GM19328 (cell line): ENCODE data around the gene OR6C70.
"Not testable (repeated sequence)": the region's sequence is repeated elsewhere in the genome, so short reads cannot be mapped to it uniquely, and the experiment has no call there.

Experiments
- ATAC-seq: cut with Tn5 transposase; IDR thresholded peaks from one replicate; pipeline ENCODE4 v1.9.1; 2021; ENCODE audit warnings: mild to moderate bottlenecking, moderate library complexity; ENCODE audit not compliant: unreplicated experiment

The OR6C70 gene

GRCh38 chr12:55470088-55470829, at the start of gene OR6C70:
OR6C70 (minus strand) TSS chr12:55470138; CDS start chr12:55470138, 0 bp downstream.
- ATAC-seq: no peak

GRCh38 chr12:55516391-55516790, 46.5 kb upstream of the OR6C70 start:
- ATAC-seq: no peak

DNA sequence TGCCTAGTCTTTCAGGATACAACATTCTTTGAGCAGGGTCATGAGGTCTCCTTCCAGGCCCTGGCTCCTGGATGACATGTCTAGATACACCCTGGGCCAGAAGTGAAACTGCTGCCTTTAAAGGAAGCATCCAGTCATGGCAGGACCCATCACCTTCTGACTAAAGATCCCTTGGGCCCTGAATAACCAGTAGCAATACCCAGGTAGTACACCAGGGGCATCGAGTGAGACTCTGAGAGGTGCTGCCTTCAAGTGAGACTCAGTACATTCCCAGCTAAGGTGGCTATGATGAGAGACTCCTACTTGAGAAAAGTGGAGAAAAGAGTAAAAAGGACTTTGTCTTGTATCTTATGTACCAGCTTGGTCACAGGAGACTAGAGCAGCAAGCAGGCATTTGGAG, 45.8 kb upstream of the OR6C70 start:
- ATAC-seq: no peak

- ATAC-seq: no peak
Measured at GRCh38 chr12:55501601-55502000, 31.7 kb upstream of the OR6C70 start.

DNA sequence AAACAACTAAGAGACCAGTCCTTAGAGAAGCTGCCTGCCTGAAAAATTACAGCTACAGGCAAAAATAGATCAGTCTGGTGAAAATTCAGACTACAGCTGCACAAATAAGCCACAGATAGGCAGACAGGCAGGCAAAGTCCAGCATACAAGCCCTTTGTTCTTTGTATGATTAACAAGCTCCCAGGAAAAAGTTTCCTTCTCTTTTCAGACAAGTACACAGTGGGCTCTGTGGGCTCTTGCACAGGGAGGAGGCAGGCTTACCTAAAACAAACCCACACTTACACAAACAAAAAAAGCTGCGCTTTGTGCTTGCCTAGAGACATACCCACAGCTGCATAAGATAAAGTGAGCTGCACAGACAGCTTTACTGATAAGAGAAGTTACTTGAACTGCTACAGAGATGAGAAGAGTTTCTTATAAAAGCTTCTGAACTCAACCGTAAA, 29.9 kb upstream of the OR6C70 start:
- ATAC-seq: no peak

GRCh38 chr12:55499231-55499630, 29.3 kb upstream of the OR6C70 start:
- ATAC-seq: no peak

DNA sequence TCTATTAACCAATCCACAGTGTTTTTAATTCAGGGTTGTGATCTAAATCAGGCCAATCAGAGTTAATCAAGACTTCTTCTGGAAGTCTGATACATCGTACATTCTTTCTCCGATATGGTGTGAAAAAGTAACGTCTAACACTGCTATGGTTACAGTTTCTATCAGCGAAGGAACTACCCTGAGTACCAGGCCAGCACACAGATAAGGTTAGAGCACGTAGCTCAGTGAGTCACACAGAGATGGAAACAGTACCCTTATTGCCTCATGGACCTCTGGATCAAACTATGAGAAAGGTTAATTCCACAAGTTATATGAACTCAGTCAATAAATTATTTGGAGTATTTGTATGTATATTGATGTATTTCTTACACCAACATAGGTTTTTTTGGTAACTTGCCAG, 25.6 kb upstream of the OR6C70 start:
- no peak for ATAC-seq

DNA sequence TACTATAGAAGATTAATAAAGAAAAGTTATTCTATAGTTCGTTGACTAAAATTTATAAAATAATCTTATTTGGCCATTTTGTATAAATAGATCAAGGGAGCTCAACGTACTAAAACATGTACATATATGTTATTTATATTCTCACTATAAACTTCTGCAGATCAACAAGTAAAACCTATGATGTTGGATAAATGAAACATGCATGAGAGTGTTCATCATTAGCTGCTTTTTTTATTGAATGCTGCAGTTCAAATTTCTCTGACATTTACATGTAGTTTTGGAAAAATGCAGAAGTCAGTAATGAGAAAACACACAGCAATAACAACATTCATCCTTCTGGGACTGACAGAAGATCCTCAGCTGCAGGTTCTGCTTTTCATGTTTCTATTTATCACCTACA, 22.1 kb upstream of the OR6C70 start, which contains the start of gene OR6C68:
TSS of gene OR6C68 (plus strand) at position 301 of the 400 bp plus-strand sequence. CDS start at position 301, 0 bp downstream.
- no peak for ATAC-seq

DNA sequence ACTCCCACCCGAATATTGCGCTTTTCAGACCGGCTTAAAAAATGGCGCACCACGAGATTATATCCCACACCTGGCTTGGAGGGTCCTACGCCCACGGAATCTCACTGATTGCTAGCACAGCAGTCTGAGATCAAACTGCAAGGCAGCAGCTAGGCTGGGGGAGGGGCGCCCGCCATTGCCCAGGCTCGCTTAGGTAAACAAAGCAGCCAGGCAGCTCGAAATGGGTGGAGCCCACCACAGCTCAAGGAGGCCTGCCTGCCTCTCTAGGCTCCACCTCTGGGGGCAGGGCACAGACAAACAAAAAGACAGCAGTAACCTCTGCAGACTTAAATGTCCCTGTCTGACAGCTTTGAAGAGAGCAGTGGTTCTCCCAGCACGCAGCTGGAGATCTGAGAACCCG, 14.3 kb upstream of the OR6C70 start:
- not testable (repeated sequence) for ATAC-seq

DNA sequence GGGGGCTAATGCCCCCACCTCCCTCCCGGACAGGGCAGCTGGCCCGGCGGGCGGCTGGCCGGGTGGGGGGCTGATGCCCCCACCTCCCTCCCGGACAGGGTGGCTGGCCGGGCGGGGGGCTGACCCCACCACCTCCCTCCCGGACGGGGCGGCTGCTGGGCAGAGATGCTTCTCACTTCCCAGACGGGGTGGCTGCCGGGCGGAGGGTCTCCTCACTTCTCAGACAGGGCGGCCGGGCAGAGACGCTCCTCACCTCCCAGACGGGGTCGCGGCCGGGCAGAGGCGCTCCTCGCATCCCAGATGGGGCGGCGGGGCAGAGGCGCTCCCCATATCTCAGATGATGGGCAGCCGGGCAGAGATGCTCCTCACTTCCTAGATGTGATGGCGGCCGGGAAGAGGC, 9.2 kb upstream of the OR6C70 start:
- ATAC-seq: not testable (repeated sequence)

- ATAC-seq: no peak
Measured at GRCh38 chr12:55472264-55472663, 2.3 kb upstream of the OR6C70 start.

DNA sequence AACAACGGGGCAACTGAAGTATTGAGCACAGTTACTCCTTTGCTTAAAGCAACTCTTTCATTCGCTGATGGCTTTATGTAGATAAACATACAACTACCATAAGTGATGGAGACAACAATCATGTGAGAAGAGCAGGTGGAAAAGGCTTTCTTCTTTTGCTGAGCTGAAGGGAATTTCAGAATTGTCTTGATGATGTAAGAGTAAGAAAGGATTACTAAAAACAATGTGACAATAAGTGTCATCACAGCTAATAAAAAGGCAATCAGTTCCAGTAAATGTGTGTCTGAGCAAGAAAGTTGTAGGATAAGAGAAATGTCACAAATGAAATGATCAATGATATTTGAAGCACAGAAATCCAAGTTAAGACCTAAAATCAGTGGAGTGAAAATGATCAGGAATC, 647 bp downstream of the OR6C70 start:
- no peak for ATAC-seq

- peak; percentile 67 for ATAC-seq
Measured at GRCh38 chr12:55467836-55468235, 2.1 kb downstream of the OR6C70 start.

DNA sequence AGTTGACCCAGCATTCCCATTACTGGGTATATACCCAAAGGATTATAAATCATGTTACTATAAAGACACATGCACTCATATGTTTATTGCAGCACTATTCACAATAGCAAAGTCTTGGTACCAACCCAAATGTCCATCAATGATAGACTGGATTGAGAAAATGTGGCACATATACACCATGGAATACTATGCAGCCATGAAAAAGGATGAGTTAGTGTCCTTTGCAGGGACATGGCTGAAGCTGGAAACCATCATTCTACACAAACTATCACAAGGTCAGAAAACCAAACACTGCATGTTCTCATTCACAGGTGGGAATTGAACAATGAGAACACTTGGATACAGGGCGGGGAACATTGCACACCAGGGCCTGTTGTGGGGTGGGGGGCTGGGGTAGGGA, 5.0 kb downstream of the OR6C70 start:
- not testable (repeated sequence) for ATAC-seq

DNA sequence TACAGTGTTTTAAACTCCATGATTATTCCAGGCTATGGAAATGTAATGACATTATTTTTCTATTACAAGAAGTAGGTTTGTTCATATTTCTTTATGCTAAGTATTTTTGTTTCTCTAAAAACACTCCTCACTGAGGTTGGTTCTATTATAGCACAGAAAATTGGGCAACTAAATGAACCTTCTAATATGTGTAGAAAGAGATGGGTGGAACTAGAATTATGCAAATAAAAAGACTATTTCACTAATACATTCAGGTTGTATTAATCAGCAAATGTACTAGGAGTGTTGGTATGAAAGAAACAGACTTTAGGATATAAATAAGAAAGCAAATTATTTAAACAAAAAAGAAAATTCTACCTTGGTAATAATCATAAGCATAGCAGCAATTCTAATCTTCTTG, 21.1 kb downstream of the OR6C70 start:
- no peak for ATAC-seq

DNA sequence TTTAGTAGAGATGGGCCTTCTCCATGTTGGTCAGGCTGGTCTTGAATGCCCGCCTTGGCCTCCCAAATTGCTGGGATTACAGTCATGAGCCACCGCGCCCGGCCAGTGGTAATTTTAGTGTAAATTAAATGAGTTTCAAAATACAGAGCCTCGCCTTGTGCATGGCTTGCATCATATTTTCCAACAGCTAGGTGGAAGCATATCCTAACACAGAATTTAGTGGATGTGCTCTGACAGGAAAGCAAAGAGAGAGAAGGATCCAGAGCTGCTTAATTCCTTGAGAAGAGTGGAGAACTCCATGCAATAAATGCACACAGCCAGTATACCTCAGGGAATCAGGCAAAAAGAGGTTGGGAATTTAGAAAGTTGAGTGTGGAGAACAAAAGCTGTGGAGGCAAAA, 23.6 kb downstream of the OR6C70 start:
- no peak for ATAC-seq

DNA sequence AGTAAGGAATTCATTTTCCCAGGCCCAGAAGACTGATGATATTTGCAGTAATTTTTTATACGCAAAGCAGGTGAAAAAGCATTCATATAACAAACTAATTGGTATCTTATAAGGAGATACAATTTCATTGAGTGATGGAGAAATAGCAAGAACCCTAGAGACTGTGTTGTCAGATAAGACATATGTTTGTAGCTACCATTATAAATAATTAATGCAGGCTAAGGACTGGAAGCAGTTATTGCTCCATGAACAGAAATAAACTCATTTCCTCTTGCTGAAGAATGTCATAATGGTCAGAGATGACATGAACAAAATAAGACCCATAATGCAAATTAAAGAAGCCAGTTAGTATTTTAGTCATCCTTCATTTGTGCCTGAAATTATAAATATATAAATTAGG, 24.6 kb downstream of the OR6C70 start:
- no peak for ATAC-seq

DNA sequence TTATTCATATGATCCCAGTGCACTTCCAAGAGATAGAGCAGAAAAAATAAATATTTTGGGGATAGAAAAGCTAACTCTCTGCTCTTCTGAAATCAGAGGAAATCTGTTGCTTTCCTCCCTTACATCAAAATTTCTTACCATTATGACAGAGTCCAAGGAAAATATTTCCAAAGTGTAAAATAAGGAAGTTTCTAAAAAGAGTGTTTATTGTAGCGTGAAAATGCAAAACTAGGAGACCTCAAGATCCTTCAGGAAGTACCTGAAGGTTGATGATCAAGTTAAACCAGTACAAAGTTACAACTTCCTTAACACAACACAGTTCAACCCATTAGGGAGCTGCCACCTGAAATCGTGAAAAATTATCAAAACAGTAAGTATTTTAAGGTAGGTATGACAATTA, 26.2 kb downstream of the OR6C70 start, which contains the start of gene OR6C2:
TSS of gene OR6C2 (plus strand) at position 301 of the 400 bp plus-strand sequence. CDS start 8,138 bp downstream, outside the sequence.
- no peak for ATAC-seq

DNA sequence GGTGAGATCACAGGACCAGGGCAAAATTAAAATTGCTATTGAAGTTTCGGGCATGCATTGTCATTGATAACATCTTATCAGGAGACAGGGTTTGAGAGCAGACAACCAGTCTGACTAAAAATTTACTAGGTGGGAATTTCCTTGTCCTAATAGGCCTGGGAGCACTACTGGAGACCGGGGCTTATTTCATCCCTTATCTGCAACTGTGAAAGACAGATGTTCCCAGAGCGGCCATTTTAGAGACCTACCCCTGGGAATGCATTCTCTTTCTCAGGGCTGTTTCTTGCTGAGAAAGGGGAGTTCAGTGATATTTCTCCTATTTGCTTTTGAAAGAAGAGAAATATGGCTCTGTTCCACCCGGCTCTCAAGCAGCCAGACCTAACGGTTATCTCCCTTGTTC, 28.7 kb downstream of the OR6C70 start:
- ATAC-seq: not testable (repeated sequence)

DNA sequence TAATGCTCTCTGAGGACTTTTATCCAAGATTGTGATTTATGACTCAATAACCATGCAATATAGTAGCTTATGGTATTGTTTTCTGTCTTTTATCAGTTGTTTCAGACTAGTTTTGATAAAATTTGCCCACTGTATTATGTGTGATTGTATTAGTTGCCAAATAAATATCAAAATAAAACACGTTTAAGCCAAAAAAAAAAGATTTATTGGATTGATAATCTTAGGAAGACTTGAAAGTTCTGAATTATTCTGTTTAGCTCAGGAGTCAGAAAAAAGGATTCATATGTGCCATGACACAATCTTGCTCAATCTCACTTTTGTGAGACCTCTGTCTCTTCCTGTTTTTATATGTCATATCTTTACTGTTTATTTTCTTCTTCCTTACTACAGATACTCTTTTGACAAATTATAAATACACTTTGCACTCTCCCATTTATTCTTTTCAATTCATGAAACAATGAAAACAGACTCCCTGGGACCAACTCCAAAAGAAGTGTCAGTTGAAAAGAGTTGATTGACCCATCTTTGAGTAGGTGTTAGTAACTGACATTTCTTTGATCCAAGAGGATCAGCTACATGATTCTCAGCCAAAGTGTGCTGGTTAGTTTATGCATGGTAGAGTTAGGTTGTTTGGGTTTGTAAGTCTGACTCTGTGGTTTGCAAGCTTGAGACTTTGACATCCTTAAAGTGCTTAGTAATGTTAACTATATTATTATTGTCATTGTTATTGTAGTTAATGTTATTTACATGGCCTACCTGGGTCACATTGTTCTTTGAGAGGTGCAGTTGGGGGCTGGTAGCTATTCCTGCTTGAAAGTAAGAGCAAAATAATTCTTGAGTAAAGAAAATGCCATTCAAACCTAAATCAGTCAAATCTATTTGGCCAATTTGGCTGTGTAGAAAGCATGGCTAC, 41.4 kb downstream of the OR6C70 start:
- ATAC-seq: no peak

GRCh38 chr12:55425954-55426353, 44.0 kb downstream of the OR6C70 start, which contains the start of gene OR6C76:
OR6C76 (plus strand) TSS chr12:55426254; CDS start chr12:55426254, 0 bp downstream.
- ATAC-seq: no peak
